Raji (cell line): Measurements from ENCODE around the gene PTPRN2.

Experiments
- POLR2A ChIP-seq: IDR thresholded peaks from 2 replicates; pipeline ENCODE4 v1.6.1; 2011; ENCODE audit warnings: low read depth, low read length, control low read depth; ENCODE audit not compliant: insufficient read depth

The PTPRN2 gene

GRCh38 chr7:158387546-158387891 lies 200.1 kb downstream of the PTPRN2 start:
- no peak for TF ChIP-seq POLR2A

GRCh38 chr7:158386866-158387545 lies 200.6 kb downstream of the PTPRN2 start:
- TF ChIP-seq POLR2A, result no peak

DNA sequence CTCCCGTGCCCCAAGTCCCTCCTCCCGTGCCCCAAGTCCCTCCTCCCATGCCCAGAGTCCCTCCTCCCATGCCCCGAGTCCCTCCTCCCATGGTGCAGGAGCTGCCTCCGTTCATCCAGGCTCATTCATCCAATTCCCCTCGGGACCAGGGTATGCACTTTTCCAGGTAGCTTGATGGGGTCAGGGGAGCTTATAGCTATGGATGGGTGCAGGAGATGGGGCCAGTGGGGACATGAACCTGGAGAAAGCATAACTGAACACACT lies 201.3 kb downstream of the PTPRN2 start:
- no peak for TF ChIP-seq POLR2A

- no peak for TF ChIP-seq POLR2A
Measured at GRCh38 chr7:158384746-158385145, 202.9 kb downstream of the PTPRN2 start.

- TF ChIP-seq POLR2A, result no peak
Measured at GRCh38 chr7:158383665-158384064, 204.0 kb downstream of the PTPRN2 start.

GRCh38 chr7:158382363-158383254 lies 205.0 kb downstream of the PTPRN2 start:
- no peak for TF ChIP-seq POLR2A

DNA sequence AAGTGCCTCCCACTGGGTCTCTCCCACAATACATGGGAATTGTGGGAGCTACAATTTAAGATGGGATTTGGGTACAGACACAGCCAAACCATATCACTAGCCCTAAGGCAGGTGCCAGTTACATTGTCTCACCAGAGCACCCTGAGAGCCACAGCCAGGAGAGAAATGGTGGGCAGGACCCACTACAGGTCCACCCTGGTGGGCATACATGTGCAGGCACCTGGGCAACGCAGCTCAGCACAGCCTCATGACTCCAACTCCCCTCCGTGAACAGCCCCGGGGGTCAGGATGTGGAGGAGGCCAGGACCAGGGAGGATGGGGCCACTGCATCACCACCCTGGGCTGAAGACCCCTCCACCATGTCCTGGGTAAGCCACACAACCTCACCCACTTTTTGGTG lies 205.7 kb downstream of the PTPRN2 start:
- TF ChIP-seq POLR2A, result no peak

- TF ChIP-seq POLR2A, result no peak
Measured at GRCh38 chr7:158378978-158379377, 208.6 kb downstream of the PTPRN2 start.

DNA sequence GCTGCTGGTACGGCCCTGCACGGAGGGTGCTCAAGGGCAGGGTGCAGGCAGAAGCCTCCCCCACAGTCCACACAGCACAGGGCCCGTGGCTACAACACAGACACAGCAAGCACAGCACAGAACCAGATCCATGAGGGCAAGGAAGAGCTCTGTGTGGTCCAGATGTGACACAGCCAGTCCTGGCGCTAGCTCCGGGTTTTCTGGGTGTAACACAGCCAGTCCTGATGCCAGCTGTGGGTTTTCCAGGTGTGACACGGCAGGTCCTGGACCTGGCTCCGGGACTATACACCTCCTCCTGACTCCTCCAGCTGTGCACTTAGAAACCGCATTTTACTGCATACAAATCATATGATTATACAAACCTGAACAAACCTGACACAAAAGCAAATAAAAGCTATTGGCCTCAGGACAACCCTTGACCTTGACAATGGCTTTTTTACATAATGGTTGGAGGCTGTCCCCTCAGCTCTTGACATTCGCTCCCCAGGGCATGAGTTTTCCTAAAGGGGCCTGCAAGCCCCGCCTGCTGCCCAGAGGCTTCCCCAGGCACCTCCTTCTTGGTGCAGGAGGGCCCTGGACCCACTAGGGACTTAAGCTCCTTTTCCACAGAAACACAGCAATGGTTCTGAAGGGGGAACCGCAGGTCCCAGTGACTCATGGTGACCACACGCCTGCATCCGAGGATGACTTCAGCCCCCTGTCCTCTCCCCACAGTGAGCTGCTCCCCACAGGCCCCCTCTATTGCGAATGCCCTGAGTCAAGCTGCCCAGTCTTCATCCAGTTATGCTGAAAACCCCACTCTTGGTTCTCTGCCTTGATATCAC lies 209.6 kb downstream of the PTPRN2 start:
- TF ChIP-seq POLR2A, result no peak

- no peak for TF ChIP-seq POLR2A
Measured at GRCh38 chr7:158375034-158375433, 212.6 kb downstream of the PTPRN2 start.

- no peak for TF ChIP-seq POLR2A
Measured at GRCh38 chr7:158374586-158374985, 213.0 kb downstream of the PTPRN2 start.

GRCh38 chr7:158374146-158374545 lies 213.5 kb downstream of the PTPRN2 start:
- no peak for TF ChIP-seq POLR2A

DNA sequence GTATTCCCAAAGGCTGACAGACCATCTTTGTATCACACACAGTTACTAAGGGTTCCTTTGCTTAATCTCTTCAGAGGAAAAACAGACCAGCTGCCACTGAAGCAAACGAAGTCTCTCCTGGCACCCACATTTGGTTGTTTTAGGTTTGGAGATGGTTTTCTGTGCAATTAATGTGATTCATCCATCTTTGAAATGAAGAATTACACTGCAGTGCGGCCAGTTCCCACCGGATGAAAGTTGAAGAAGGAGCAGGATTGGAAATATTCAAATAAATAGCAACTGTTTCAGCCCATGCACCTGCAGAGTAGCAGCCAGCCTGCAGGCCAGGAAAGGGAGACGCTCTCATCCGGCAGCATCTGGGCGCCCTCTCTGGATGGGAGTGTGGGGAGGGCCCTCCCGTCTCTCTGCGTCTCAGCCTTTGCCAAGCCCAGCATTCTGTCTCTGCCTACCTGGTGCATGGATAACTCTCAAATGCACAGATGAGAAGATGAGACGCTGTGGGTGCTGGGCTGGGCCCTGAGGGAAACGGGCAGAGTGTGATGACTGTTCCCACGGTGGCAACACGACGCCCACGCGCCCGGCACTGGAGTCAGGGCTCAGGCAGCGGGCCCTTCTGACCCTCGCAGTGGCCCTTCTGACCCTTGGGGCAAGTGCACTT lies 214.0 kb downstream of the PTPRN2 start:
- TF ChIP-seq POLR2A, result no peak

DNA sequence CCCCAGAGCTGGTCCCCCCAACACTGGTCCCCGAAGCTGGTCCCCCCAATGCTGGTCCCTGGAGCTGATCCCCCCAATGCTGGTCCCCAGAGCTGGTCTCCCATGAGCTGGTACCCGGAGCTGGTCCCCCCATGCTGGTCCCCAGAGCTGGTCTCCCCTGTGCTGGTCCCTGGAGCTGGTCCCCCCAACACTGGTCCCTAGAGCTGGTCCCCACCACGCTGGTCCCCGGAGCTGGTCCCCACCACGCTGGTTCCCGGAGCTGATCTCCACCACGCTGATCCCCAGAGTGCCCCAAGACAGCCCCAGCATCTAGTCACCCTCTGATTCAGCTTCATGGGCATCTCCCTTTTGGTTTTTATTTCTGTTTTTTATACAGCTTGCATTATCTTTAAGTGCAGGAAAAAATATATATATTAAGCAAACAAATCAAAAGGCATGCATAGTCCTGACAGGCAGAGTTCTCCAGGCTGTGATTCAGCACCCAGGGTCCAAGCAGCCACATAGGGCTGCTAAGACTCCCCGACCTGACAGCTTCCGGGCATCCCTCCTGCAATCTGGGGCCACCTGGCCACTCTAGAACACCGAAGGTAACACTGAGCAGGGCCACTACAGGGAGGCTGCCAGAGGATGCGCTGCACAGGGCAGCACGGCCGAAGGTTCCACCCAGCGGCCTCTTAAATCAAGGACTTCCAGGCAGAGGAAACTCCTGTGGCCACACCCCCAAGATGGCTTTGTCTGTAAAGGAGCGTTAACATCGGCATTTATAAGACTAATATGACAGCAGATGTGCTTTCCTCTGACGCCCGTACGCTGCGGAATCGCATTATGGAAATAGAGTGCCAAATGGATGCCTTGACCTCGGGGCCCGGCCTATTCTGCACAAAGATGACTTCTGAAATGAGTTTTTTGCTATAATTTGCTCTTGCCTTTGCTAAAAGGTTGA lies 215.0 kb downstream of the PTPRN2 start:
- TF ChIP-seq POLR2A, result no peak
